Activated CD8-positive, alpha-beta T cell treated with anti-CD3 and anti-CD28 coated beads for 36 hours (primary cell): ENCODE measurements around the gene PSMG1. TPM values are rescaled to one million over a fixed set of nuclear protein-coding genes. Genes with fewer than 3 reads are reported as not detected.

Experiments
- ATAC-seq: fragments of 200-7000 bp; cut with Tn5 transposase; one replicate; pipeline ENCODE4 v1.10.0; 2021; ENCODE audit warnings: mild to moderate bottlenecking, moderate library complexity
- CTCF ChIA-PET: fragments of 350-600 bp; sonication (Branson Sonifier 250); formaldehyde crosslinking; loops from one replicate; lab custom pipeline; 2021; ENCODE audit warnings: antibody characterized with exemption; lab: Charles Lee
- POLR2A ChIA-PET: fragments of 350-600 bp; sonication (Branson Sonifier 250); formaldehyde crosslinking; loops from one replicate; lab custom pipeline; 2021; ENCODE audit warnings: antibody characterized with exemption; lab: Charles Lee
- DNase-seq: peaks from one replicate; pipeline ENCODE4 v3.0.0-alpha.2; 2020
- H3K27ac Mint-ChIP-seq: one replicate; pipeline ENCODE4 v1.8.0; 2021; ENCODE audit warnings: mild to moderate bottlenecking, mixed read lengths
- H3K27me3 Mint-ChIP-seq: one replicate; pipeline ENCODE4 v1.8.0; 2021; ENCODE audit warnings: mixed read lengths
- H3K36me3 Mint-ChIP-seq: one replicate; pipeline ENCODE4 v1.8.0; 2021; ENCODE audit warnings: low read depth, mixed read lengths
- H3K4me1 Mint-ChIP-seq: one replicate; pipeline ENCODE4 v1.8.0; 2021; ENCODE audit warnings: low read depth, mixed read lengths
- H3K4me3 Mint-ChIP-seq: one replicate; pipeline ENCODE4 v1.8.0; 2021; ENCODE audit warnings: mild to moderate bottlenecking, moderate library complexity, mixed read lengths
- H3K9me3 Mint-ChIP-seq: one replicate; pipeline ENCODE4 v1.8.0; 2021; ENCODE audit warnings: mixed read lengths
- CTCF ChIP-seq: fragments of 200-600 bp; IDR thresholded peaks from one replicate; pipeline ENCODE4 v1.8.0; 2022; ENCODE audit warnings: antibody characterized with exemption, mild to moderate bottlenecking
- intact Hi-C: fragments of 100-400 bp; cut with micrococcal nuclease; formaldehyde crosslinking; loops from one replicate; pipeline ENCODE4 v1.10.0; 2022
- total RNA-seq, 2 experiments: library from RNA; stranded (reverse); gene quantifications; one replicate each; pipeline ENCODE4 v1.2.3, GENCODE V29; 2021

Gene PSMG1
- total RNA-seq, 2 experiments from 2014 or later = 90.9 to 107 TPM

DNA sequence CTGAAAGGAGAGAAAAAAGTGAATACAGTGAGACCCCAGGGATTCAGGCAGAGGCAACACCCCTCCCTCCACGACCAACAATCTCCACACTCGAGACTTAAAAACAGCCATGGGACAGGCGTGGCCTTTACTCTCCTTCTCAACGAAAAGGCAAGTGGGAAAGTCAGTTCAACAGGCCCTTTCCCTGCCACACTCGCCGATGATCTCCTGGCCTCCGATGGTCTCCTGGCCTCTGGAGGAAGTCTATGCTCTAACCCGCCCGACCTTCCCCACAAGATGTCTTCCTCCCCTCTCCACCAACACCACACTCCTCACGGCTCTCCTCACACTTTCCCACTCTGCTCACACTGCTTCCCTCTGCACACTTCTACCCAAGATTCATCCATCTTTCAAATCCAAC is 7.6 kb downstream of the PSMG1 start:
- Mint-ChIP-seq H3K27ac (peak overlapping the region; percentile 32), H3K9me3 (no peaks in the 10 kb centered on the region), H3K4me1 (peaks cover 18% of the 10 kb centered on the region), H3K4me3 (no peak overlapping the region), H3K27me3 (no peaks in the 10 kb centered on the region), H3K36me3 (peaks cover 48% of the 10 kb centered on the region)
- no peak for TF ChIP-seq CTCF
- ATAC-seq = no peak
- ChIA-PET POLR2A (interaction anchor here (1.9 kb wide), 1 partner anchor 12 kb away, joined by 7 read pairs; no protein-coding TSS in a partner anchor), CTCF (interaction anchor here (0.7 kb wide), 1 partner anchor 284 kb away, joined by 3 read pairs; no protein-coding TSS in a partner anchor)
- intact Hi-C loops = no loop called here
- no peak for DNase-seq

- Mint-ChIP-seq H3K9me3 (no peaks in the 10 kb centered on the region), H3K27me3 (no peaks in the 10 kb centered on the region), H3K4me1 (peaks cover 14% of the 10 kb centered on the region), H3K4me3 (no peak overlapping the region), H3K36me3 (peaks cover 43% of the 10 kb centered on the region), H3K27ac (no peak overlapping the region)
- ATAC-seq (no peak), DNase-seq (no peak)
- intact Hi-C loops = no loop called here
- ChIA-PET POLR2A (interaction anchor here (1.4 kb wide), 1 partner anchor 33 kb away, joined by 3 read pairs; no protein-coding TSS in a partner anchor), CTCF (interaction anchor here (0.6 to 0.8 kb wide), 3 partner anchors 8 to 444 kb away, joined by 3 read pairs; no protein-coding TSS in a partner anchor)
- peak; percentile 43 for TF ChIP-seq CTCF
These were observed 8.1 kb downstream of the PSMG1 start for GRCh38 chr21:39175154-39175553.

GRCh38 chr21:39173716-39174680 is 9.3 kb downstream of the PSMG1 start:
- Mint-ChIP-seq H3K27me3 (no peaks in the 10 kb centered on the region), H3K9me3 (no peaks in the 10 kb centered on the region), H3K36me3 (peaks cover 33% of the 10 kb centered on the region), H3K4me1 (peaks cover 10% of the 10 kb centered on the region), H3K27ac (no peak overlapping the region), H3K4me3 (no peak overlapping the region)
- intact Hi-C loops = no loop called here
- CTCF ChIA-PET = interaction anchor here (0.6 to 0.8 kb wide), 3 partner anchors 10 to 443 kb away, joined by 3 read pairs; no protein-coding TSS in a partner anchor
- TF ChIP-seq CTCF = no peak
- POLR2A ChIA-PET = interaction anchor here (1.0 to 1.4 kb wide), 2 partner anchors 12 to 34 kb away, joined by 3 read pairs; no protein-coding TSS in a partner anchor
- ATAC-seq (no peak), DNase-seq (no peak)

- intact Hi-C loops = no loop called here
- Mint-ChIP-seq H3K9me3 (peaks cover 2% of the 10 kb centered on the region), H3K4me1 (no peaks in the 10 kb centered on the region), H3K36me3 (peaks cover 14% of the 10 kb centered on the region), H3K27ac (no peak overlapping the region), H3K27me3 (peaks cover 3% of the 10 kb centered on the region), H3K4me3 (no peak overlapping the region)
- ChIA-PET POLR2A (interaction anchor here (0.6 to 1.0 kb wide), 2 partner anchors 47 to 118 kb away, joined by 3 read pairs; no protein-coding TSS in a partner anchor), CTCF (interaction anchor here (0.8 to 1.4 kb wide), 2 partner anchors 10 to 13 kb away, joined by 3 to 4 read pairs; partner anchors contain the start of gene PSMG1)
- no peak for DNase-seq
- no peak for ATAC-seq
- no peak for TF ChIP-seq CTCF
These were observed 13.3 kb downstream of the PSMG1 start for GRCh38 chr21:39169906-39170305.
